Trophoblast cell (in vitro differentiated cells and primary cell): ENCODE data around the gene EIF4G2.

Experiments
- DNase-seq, 2 donors: peaks; one replicate each; pipeline ENCODE4 v3.0.0-alpha.2; 2016
- H2AFZ ChIP-seq: 2 replicates; pipeline ENCODE4 v1.6.1; 2013; ENCODE audit warnings: low read length, moderate library complexity, mild to moderate bottlenecking; ENCODE audit not compliant: insufficient read depth, poor library complexity
- H2AK5ac ChIP-seq: 2 replicates; pipeline ENCODE4 v1.6.1; 2013; ENCODE audit warnings: mild to moderate bottlenecking, low read length
- H2BK120ac ChIP-seq: 2 replicates; pipeline ENCODE4 v1.6.1; 2013; ENCODE audit warnings: low read length, mild to moderate bottlenecking, moderate library complexity; ENCODE audit not compliant: insufficient read depth, poor library complexity
- H2BK12ac ChIP-seq: 2 replicates; pipeline ENCODE4 v1.6.1; 2013; ENCODE audit warnings: mild to moderate bottlenecking, low read length, moderate library complexity
- H2BK5ac ChIP-seq: 2 replicates; pipeline ENCODE4 v1.6.1; 2013; ENCODE audit warnings: low read length, low read depth, moderate library complexity, mild to moderate bottlenecking; ENCODE audit not compliant: poor library complexity
- H3K14ac ChIP-seq: 2 replicates; pipeline ENCODE4 v1.6.1; 2013; ENCODE audit warnings: mild to moderate bottlenecking, low read length
- H3K18ac ChIP-seq: 2 replicates; pipeline ENCODE4 v1.6.1; 2013; ENCODE audit warnings: mild to moderate bottlenecking, low read length
- H3K23ac ChIP-seq: 2 replicates; pipeline ENCODE4 v1.6.1; 2013; ENCODE audit warnings: low read length
- H3K27ac ChIP-seq: 2 replicates; pipeline ENCODE4 v1.5.1; 2013; ENCODE audit warnings: low read depth, mild to moderate bottlenecking, inconsistent platforms, low read length, moderate library complexity
- H3K27me3 ChIP-seq: 2 replicates; pipeline ENCODE4 v1.6.1; 2013; ENCODE audit warnings: inconsistent platforms, mild to moderate bottlenecking, low read length, moderate library complexity; ENCODE audit not compliant: insufficient read depth
- H3K36me3 ChIP-seq, 2 experiments: 1 replicate in 1 of 2; 2 replicates in 1 of 2; pipeline ENCODE4 v1.6.1; 2013; ENCODE audit warnings: low read length in 2 of 2, mild to moderate bottlenecking in 2 of 2, moderate library complexity in 1 of 2; ENCODE audit not compliant: insufficient read depth in 2 of 2, control insufficient read depth in 1 of 2
- H3K4ac ChIP-seq: 2 replicates; pipeline ENCODE4 v1.6.1; 2013; ENCODE audit warnings: low read depth, mild to moderate bottlenecking, low read length, moderate library complexity
- H3K4me1 ChIP-seq, 2 experiments: 1 replicate in 1 of 2; 2 replicates in 1 of 2; pipeline ENCODE4 v1.6.1; 2013; ENCODE audit warnings: low read length in 2 of 2, mild to moderate bottlenecking in 2 of 2, moderate library complexity in 1 of 2; ENCODE audit not compliant: insufficient read depth in 2 of 2, control insufficient read depth in 1 of 2
- H3K4me2 ChIP-seq: 2 replicates; pipeline ENCODE4 v1.6.1; 2013; ENCODE audit warnings: inconsistent platforms, mild to moderate bottlenecking, low read length, moderate library complexity
- H3K4me3 ChIP-seq: 2 replicates; pipeline ENCODE4 v1.5.1; 2013; ENCODE audit warnings: mild to moderate bottlenecking, low read depth, low read length, inconsistent platforms
- H3K79me1 ChIP-seq: one replicate; pipeline ENCODE4 v1.6.1; 2013; ENCODE audit warnings: low read length
- H3K79me2 ChIP-seq: 2 replicates; pipeline ENCODE4 v1.6.1; 2013; ENCODE audit warnings: low read length, mild to moderate bottlenecking; ENCODE audit not compliant: control insufficient read depth, insufficient read depth, poor library complexity
- H3K9ac ChIP-seq: 2 replicates; pipeline ENCODE4 v1.6.1; 2013; ENCODE audit warnings: mild to moderate bottlenecking, low read length
- H3K9me3 ChIP-seq: 2 replicates; pipeline ENCODE4 v1.6.1; 2013; ENCODE audit warnings: low read depth, mild to moderate bottlenecking, control low read depth, inconsistent platforms, low read length; ENCODE audit not compliant: insufficient read depth
- H4K12ac ChIP-seq: 2 replicates; pipeline ENCODE4 v1.6.1; 2013; ENCODE audit warnings: low read depth, mild to moderate bottlenecking, low read length, moderate library complexity
- H4K8ac ChIP-seq: 2 replicates; pipeline ENCODE4 v1.6.1; 2013; ENCODE audit warnings: low read depth, mild to moderate bottlenecking, low read length, moderate library complexity
- H4K91ac ChIP-seq: one replicate; pipeline ENCODE4 v1.6.1; 2013; ENCODE audit warnings: low read depth, mild to moderate bottlenecking, low read length, moderate library complexity
- WGBS: extraction: QIAGEN DNeasy Blood & Tissue Kit; methylation state at CpG from one replicate; pipeline ENCODE4 v1.1.7; 2013; ENCODE audit warnings: missing lambda C conversion rate; ENCODE audit not compliant: insufficient read length, insufficient coverage; ENCODE audit errors: extremely low coverage; 5-methylcytosine and 5-hydroxymethylcytosine counted together

Gene EIF4G2

DNA sequence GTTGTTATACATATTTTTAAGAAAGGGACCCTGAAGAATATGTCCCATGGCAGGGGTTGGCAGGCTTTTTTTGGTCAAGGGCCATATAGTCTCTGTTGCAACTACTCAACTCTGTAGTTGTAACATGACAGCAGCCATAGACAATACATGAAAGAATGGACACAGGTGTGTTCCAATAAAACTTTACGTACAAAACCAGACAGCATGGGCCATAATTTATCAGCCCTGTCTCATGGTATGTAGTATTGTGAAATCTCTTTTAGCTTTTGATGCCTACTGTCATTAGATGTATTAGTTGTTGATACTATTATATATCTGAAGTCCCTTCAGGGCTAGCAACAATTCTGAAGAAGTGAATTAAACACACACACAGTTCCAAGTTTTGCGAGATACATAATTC, 46.6 kb upstream of the EIF4G2 start:
- Histone ChIP-seq H3K4ac (no peak overlapping the region), H3K9me3 (no peaks in the 10 kb centered on the region), H3K79me2 (peaks cover 8% of the 10 kb centered on the region), H3K4me2 (no peak overlapping the region), H3K14ac (no peak overlapping the region), H4K91ac (no peak overlapping the region), H2AFZ (no peak overlapping the region), H4K12ac (no peak overlapping the region), H4K8ac (no peak overlapping the region), H3K36me3 (peaks cover 0 to 13% of the 10 kb centered on the region in 2 experiments), H3K4me3 (no peak overlapping the region), H3K23ac (no peak overlapping the region), H2AK5ac (no peak overlapping the region), H3K9ac (no peak overlapping the region), H3K27me3 (no peaks in the 10 kb centered on the region), H2BK5ac (no peak overlapping the region), H3K79me1 (peaks cover 16% of the 10 kb centered on the region), H3K18ac (no peak overlapping the region), H3K27ac (no peak overlapping the region), H3K4me1 (no peaks in the 10 kb centered on the region), H2BK12ac (no peak overlapping the region), H2BK120ac (no peak overlapping the region)
- DNase-seq = no peak
- no CpG with 5 or more reads among the region's 2 CpGs for WGBS

DNA sequence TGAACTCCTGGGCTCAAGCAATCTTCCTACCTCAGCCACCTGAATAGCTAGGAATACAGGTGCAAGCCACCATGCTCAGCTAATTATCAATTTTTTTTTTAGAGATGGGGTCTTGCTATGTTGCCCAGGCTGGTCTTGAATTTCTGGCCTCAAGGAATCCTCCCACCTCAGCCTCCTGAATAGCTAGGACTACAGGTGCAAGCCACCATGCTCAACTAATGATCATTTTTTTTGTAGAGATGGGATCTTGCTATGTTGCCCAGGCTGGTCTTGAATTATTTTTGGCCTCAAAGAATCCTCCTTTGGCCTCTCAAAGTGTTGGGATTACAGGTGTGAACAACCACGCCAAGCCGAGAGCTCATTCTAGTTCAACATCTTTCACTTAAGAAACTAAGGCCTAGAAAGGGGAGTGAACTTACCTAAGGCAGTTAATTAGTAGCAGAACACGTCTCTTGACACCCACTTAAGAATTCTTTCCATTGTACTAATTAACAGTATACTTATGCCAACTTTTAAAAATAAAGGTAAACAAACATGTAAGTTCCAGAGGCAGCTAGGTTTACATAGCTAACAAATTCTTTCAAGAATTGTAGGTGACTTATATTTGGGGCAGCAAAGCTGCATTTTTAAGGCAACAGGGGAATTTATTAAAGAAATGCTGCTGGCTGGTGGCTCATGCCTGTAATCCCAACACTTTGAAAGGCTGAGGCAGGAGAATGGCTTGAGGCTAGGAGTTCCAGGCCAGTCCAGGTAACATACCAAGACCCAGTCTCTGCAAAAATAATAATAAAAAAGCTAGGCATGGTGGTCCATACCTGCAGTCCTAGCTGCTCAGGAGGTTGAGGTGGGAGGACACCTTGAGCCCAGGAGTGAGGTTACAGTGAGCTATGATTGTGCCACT, 39.5 kb upstream of the EIF4G2 start:
- Histone ChIP-seq H4K91ac (no peak overlapping the region), H3K79me2 (no peaks in the 10 kb centered on the region), H3K79me1 (no peaks in the 10 kb centered on the region), H3K36me3 (peaks cover 0 to 4% of the 10 kb centered on the region in 2 experiments), H3K9ac (no peak overlapping the region), H4K8ac (no peak overlapping the region), H2BK12ac (no peak overlapping the region), H2BK120ac (no peak overlapping the region), H3K27ac (no peak overlapping the region), H3K18ac (no peak overlapping the region), H3K4me3 (no peak overlapping the region), H3K23ac (no peak overlapping the region), H3K4ac (no peak overlapping the region), H3K14ac (no peak overlapping the region), H2AK5ac (no peak overlapping the region), H2AFZ (no peak overlapping the region), H3K9me3 (no peaks in the 10 kb centered on the region), H2BK5ac (no peak overlapping the region), H3K27me3 (no peaks in the 10 kb centered on the region), H3K4me1 (peaks cover 0 to 5% of the 10 kb centered on the region in 2 experiments), H4K12ac (no peak overlapping the region), H3K4me2 (no peak overlapping the region)
- WGBS = no CpG with 5 or more reads among the region's 3 CpGs
- DNase-seq = peak; percentile 80 to 84

DNA sequence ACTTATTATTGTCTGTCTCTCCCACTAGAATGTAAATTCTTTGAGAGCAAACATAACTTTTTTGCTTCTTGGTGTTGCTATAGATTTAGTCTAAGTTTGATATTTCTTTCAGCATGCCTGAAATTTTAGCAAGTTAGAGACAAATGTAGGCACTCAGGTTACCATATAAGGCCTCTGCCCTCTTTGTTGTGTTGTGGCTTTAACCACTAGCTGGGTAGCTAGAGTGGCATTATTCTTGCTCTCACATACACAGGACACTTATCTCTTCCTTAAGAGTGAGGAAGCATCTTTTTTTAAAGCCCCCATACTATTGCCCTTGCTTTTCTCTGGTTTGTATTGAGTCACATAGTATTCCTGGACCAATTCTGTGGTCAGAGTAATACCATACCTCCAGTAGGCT, 37.9 kb upstream of the EIF4G2 start:
- H4K91ac ChIP-seq = no peak overlapping the region
- no peaks in the 10 kb centered on the region for H3K36me3 ChIP-seq
- H3K79me1 ChIP-seq = peaks cover 2% of the 10 kb centered on the region
- H3K14ac ChIP-seq = no peak overlapping the region
- H2BK5ac ChIP-seq = no peak overlapping the region
- H3K27ac ChIP-seq = no peak overlapping the region
- no peak overlapping the region for H3K9ac ChIP-seq
- H3K79me2 ChIP-seq = no peaks in the 10 kb centered on the region
- no peaks in the 10 kb centered on the region for H3K27me3 ChIP-seq
- H3K18ac ChIP-seq = no peak overlapping the region
- no peaks in the 10 kb centered on the region for H3K9me3 ChIP-seq
- no peak overlapping the region for H3K23ac ChIP-seq
- H3K4me3 ChIP-seq = no peak overlapping the region
- H3K4me1 ChIP-seq = peaks cover 0 to 10% of the 10 kb centered on the region in 2 experiments
- H2AFZ ChIP-seq = no peak overlapping the region
- no peak overlapping the region for H2AK5ac ChIP-seq
- H3K4ac ChIP-seq = no peak overlapping the region
- no peak overlapping the region for H3K4me2 ChIP-seq
- H2BK12ac ChIP-seq = no peak overlapping the region
- DNase-seq = no peak
- H2BK120ac ChIP-seq = no peak overlapping the region
- H4K12ac ChIP-seq = no peak overlapping the region
- H4K8ac ChIP-seq = no peak overlapping the region

DNA sequence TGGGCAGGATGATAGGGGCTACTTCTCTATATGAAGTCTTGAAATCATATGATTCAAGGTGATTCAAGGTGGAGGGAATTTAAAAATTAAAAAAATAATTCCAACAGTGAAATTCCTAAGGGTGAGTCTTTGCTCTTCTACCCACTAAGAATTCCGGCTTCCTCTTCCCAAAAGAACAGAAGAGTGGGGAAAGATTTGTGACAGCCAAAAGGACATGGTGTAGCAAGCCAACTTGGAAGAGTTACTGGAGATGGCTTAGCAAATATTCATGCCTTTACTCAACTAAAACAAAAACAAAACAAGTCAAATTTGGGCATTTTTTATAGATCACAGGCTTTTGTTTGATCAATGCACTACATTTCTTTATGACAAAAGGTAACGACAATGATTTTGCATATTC, 36.9 kb upstream of the EIF4G2 start:
- H4K91ac ChIP-seq = no peak overlapping the region
- no peak overlapping the region for H3K4me3 ChIP-seq
- H3K14ac ChIP-seq = no peak overlapping the region
- no peak overlapping the region for H3K4me2 ChIP-seq
- DNase-seq = no peak
- no peak overlapping the region for H3K27ac ChIP-seq
- H3K9ac ChIP-seq = no peak overlapping the region
- H2BK120ac ChIP-seq = no peak overlapping the region
- no peak overlapping the region for H2BK5ac ChIP-seq
- H4K12ac ChIP-seq = no peak overlapping the region
- no peaks in the 10 kb centered on the region for H3K79me2 ChIP-seq
- no peaks in the 10 kb centered on the region for H3K27me3 ChIP-seq
- WGBS = no CpG with 5 or more reads among the region's 2 CpGs
- H3K9me3 ChIP-seq = no peaks in the 10 kb centered on the region
- peaks cover 2% of the 10 kb centered on the region for H3K79me1 ChIP-seq
- no peaks in the 10 kb centered on the region for H3K36me3 ChIP-seq
- H2AFZ ChIP-seq = no peak overlapping the region
- peaks cover 0 to 10% of the 10 kb centered on the region in 2 experiments for H3K4me1 ChIP-seq
- H3K4ac ChIP-seq = no peak overlapping the region
- no peak overlapping the region for H4K8ac ChIP-seq
- H2BK12ac ChIP-seq = no peak overlapping the region
- no peak overlapping the region for H3K18ac ChIP-seq
- no peak overlapping the region for H2AK5ac ChIP-seq
- no peak overlapping the region for H3K23ac ChIP-seq
